ENCODE data around the gene HS3ST6. TPM values are rescaled to one million over a fixed set of nuclear protein-coding genes. Genes with fewer than 3 reads are reported as not detected.
"Not testable (repeated sequence)": the region's sequence is repeated elsewhere in the genome, so short reads cannot be mapped to it uniquely, and the experiment has no call there.

HS3ST6 gene
- total RNA-seq, 1 experiment from 2014 or later = not detected

- Histone ChIP-seq H3K4me3 (no peak overlapping the region), H3K27me3 (no peaks in the 10 kb centered on the region), H3K36me3 (peaks cover 40% of the 10 kb centered on the region), H3K9me3 (no peaks in the 10 kb centered on the region)
- no peak for DNase-seq
Observed at GRCh38 chr16:1938316-1938715, 20.1 kb upstream of the HS3ST6 start.

GRCh38 chr16:1936945-1937479 lies 18.8 kb upstream of the HS3ST6 start:
- no peaks in the 10 kb centered on the region for H3K9me3 ChIP-seq
- H3K27me3 ChIP-seq = no peaks in the 10 kb centered on the region
- H3K36me3 ChIP-seq = peaks cover 40% of the 10 kb centered on the region
- no peak overlapping the region for H3K4me3 ChIP-seq
- no peak for DNase-seq

- Histone ChIP-seq H3K4me3 (no peak overlapping the region), H3K9me3 (no peaks in the 10 kb centered on the region)
- no peak for DNase-seq
Observed at GRCh38 chr16:1933097-1933661, 15.0 kb upstream of the HS3ST6 start.

GRCh38 chr16:1932050-1933028 lies 14.1 kb upstream of the HS3ST6 start:
- Histone ChIP-seq H3K9me3 (no peaks in the 10 kb centered on the region), H3K27me3 (no peaks in the 10 kb centered on the region), H3K36me3 (peaks cover 3% of the 10 kb centered on the region), H3K4me3 (no peak overlapping the region)
- no peak for DNase-seq

More at GRCh38 chr16:1933097-1933661, 15.0 kb upstream of the HS3ST6 start:
- no peaks in the 10 kb centered on the region for H3K27me3 ChIP-seq
- H3K36me3 ChIP-seq = peaks cover 11% of the 10 kb centered on the region

GRCh38 chr16:1930338-1930720 lies 12.1 kb upstream of the HS3ST6 start:
- H3K9me3 ChIP-seq = no peaks in the 10 kb centered on the region
- no peaks in the 10 kb centered on the region for H3K36me3 ChIP-seq
- DNase-seq = no peak
- H3K4me3 ChIP-seq = no peak overlapping the region
- no peaks in the 10 kb centered on the region for H3K27me3 ChIP-seq

- H3K27me3 ChIP-seq = no peaks in the 10 kb centered on the region
Observed at GRCh38 chr16:1929578-1930337, 11.5 kb upstream of the HS3ST6 start.

GRCh38 chr16:1929105-1929504 lies 10.9 kb upstream of the HS3ST6 start:
- DNase-seq = peak; percentile 63
- H3K27me3 ChIP-seq = no peaks in the 10 kb centered on the region
- peak overlapping the region; percentile 51 for H3K4me3 ChIP-seq
- H3K9me3 ChIP-seq = no peaks in the 10 kb centered on the region
- H3K36me3 ChIP-seq = no peaks in the 10 kb centered on the region

More at GRCh38 chr16:1929578-1930337, 11.5 kb upstream of the HS3ST6 start:
- Histone ChIP-seq H3K36me3 (no peaks in the 10 kb centered on the region), H3K9me3 (no peaks in the 10 kb centered on the region), H3K4me3 (peak overlapping the region; percentile 51)
- peak; percentile 90 for DNase-seq

- DNase-seq = no peak
- Histone ChIP-seq H3K4me3 (no peak overlapping the region), H3K9me3 (no peaks in the 10 kb centered on the region), H3K27me3 (peaks cover 12% of the 10 kb centered on the region), H3K36me3 (no peaks in the 10 kb centered on the region)
Observed at GRCh38 chr16:1926271-1926670, 8.1 kb upstream of the HS3ST6 start.

- Histone ChIP-seq H3K36me3 (no peaks in the 10 kb centered on the region), H3K4me3 (no peak overlapping the region), H3K9me3 (no peaks in the 10 kb centered on the region), H3K27me3 (peaks cover 31% of the 10 kb centered on the region)
- DNase-seq = no peak
Observed at GRCh38 chr16:1924095-1924494, 5.9 kb upstream of the HS3ST6 start.

- Histone ChIP-seq H3K9me3 (no peaks in the 10 kb centered on the region), H3K36me3 (no peaks in the 10 kb centered on the region), H3K27me3 (peaks cover 37% of the 10 kb centered on the region), H3K4me3 (no peak overlapping the region)
- peak; percentile 36 for DNase-seq
Observed at GRCh38 chr16:1923299-1924034, 5.3 kb upstream of the HS3ST6 start.

GRCh38 chr16:1922357-1922756 lies 4.1 kb upstream of the HS3ST6 start:
- H3K27me3 ChIP-seq = peaks cover 44% of the 10 kb centered on the region
- H3K4me3 ChIP-seq = no peak overlapping the region
- no peaks in the 10 kb centered on the region for H3K9me3 ChIP-seq
- H3K36me3 ChIP-seq = no peaks in the 10 kb centered on the region
- no peak for DNase-seq

GRCh38 chr16:1920727-1921171 lies 2.5 kb upstream of the HS3ST6 start:
- H3K4me3 ChIP-seq = no peak overlapping the region
- no peaks in the 10 kb centered on the region for H3K9me3 ChIP-seq
- H3K27me3 ChIP-seq = peaks cover 55% of the 10 kb centered on the region
- H3K36me3 ChIP-seq = no peaks in the 10 kb centered on the region
- no peak for DNase-seq

- not testable (repeated sequence) for H3K9me3 ChIP-seq, H3K4me3 ChIP-seq, H3K36me3 ChIP-seq, DNase-seq
- peaks cover 55% of the 10 kb centered on the region for H3K27me3 ChIP-seq
Observed at GRCh38 chr16:1920122-1920521, 1.9 kb upstream of the HS3ST6 start.

GRCh38 chr16:1919327-1919998 lies 1.2 kb upstream of the HS3ST6 start:
- Histone ChIP-seq H3K27me3 (peaks cover 55% of the 10 kb centered on the region), H3K36me3 (no peaks in the 10 kb centered on the region), H3K9me3 (no peaks in the 10 kb centered on the region), H3K4me3 (no peak overlapping the region)
- DNase-seq = no peak

GRCh38 chr16:1917665-1918350 lies 407 bp downstream of the HS3ST6 start:
- Histone ChIP-seq H3K9me3 (no peaks in the 10 kb centered on the region), H3K4me3 (no peak overlapping the region), H3K36me3 (no peaks in the 10 kb centered on the region), H3K27me3 (peaks cover 47% of the 10 kb centered on the region)
- no peak for DNase-seq
